ENCODE measurements around the gene REEP5.

REEP5 gene

DNA sequence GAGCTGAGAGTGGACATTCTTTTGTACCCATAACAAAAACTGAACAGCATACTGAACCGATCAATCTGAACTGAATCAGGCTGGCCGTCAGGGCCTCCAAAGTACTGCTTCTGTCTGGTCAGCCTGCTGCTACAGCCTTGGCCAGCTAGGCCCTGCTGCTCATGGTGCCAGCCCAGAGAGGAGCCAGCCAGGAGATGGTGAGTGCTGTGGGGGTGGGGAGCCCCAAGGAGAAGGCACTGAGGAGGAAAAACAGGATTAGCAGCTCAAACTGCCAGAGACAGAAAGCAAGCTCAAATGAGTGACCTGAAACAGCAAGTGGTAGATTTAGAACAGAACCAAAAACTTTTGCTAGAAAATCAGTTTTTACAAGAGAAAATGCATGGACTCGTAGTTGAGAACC is 37.0 kb downstream of the REEP5 start:
- DNase-seq, result no peak
- no peaks in the 10 kb centered on the region for H3K27me3 ChIP-seq
- H3K4me1 ChIP-seq, result no peaks in the 10 kb centered on the region; the same call in 1 of the 2 replicates
- no peak overlapping the region for H3K4me3 ChIP-seq (ENCODE audit: low read depth, low read length)
- no peaks in the 10 kb centered on the region for H3K9me3 ChIP-seq
- TF ChIP-seq, protein P1, sequence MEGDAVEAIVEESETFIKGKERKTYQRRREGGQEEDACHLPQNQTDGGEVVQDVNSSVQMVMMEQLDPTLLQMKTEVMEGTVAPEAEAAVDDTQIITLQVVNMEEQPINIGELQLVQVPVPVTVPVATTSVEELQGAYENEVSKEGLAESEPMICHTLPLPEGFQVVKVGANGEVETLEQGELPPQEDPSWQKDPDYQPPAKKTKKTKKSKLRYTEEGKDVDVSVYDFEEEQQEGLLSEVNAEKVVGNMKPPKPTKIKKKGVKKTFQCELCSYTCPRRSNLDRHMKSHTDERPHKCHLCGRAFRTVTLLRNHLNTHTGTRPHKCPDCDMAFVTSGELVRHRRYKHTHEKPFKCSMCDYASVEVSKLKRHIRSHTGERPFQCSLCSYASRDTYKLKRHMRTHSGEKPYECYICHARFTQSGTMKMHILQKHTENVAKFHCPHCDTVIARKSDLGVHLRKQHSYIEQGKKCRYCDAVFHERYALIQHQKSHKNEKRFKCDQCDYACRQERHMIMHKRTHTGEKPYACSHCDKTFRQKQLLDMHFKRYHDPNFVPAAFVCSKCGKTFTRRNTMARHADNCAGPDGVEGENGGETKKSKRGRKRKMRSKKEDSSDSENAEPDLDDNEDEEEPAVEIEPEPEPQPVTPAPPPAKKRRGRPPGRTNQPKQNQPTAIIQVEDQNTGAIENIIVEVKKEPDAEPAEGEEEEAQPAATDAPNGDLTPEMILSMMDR (IDR thresholded peaks at IDR 0.05; ENCODE audit: low read depth, low read length), result no peak
- H3K36me3 ChIP-seq, result peaks cover 45% of the 10 kb centered on the region

DNA sequence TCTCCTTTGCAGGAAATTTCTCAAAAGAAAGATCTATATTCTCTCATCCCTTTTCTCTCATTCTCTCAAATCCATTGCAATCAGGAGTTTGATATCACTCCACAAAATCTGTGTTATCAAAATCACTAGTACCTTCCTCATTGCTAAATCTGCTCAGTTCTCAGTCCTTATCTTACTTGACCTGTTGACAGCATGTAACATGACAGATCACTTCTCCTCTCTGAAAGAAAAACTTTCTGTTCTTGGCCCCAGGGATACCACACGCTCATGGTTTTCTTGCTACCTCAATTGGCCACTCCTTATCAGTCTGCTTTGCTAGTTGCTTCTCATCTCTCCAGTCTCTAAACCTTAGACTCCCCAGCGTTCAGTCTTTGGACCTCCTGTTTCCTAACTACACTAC is 38.8 kb downstream of the REEP5 start:
- no peaks in the 10 kb centered on the region for H3K9me3 ChIP-seq
- H3K4me3 ChIP-seq (ENCODE audit: low read depth, low read length), result no peak overlapping the region
- no peak for DNase-seq
- no peaks in the 10 kb centered on the region for H3K27me3 ChIP-seq
- H3K4me1 ChIP-seq, result no peaks in the 10 kb centered on the region; the same call in none of the 2 replicates
- peaks cover 47% of the 10 kb centered on the region for H3K36me3 ChIP-seq
- TF ChIP-seq, protein P1 (IDR thresholded peaks at IDR 0.05; ENCODE audit: low read depth, low read length), result no peak

DNA sequence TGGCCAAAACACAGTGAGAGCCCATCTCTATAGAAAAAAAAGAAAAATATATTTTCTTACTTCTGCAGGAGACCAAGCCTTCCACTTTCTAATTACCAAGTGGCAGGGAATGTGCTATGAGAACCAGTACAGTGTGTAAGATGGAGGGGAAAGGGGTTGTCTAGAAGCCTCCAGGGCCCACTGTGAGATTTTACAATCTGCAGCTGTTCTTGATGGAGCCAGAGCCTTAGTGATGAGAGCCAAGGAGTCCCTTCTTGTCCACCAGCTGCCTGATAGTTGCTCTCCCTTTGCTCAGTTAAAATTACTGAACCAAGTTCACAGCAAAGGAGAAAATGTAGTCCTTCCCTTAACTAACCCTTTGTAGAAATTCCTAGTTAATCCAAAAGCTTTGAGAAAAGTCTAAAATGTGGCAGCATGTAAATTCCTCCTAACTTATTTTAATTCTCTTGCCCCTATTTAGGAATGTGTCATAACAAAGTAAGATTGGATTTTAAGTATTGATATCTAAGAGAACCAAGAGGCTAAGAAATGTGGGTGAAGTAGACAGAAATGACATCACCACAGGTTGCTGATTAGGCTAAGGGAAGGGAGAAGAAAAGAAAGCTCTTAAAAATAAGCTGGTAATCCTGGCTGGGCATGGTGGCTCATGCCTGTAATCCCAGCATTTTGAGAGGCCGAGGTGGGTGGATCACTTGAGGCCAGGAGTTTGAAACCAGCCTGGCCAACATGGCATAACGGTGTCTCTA is 41.6 kb downstream of the REEP5 start:
- Histone ChIP-seq H3K27me3 (no peaks in the 10 kb centered on the region), H3K4me3 (ENCODE audit: low read depth, low read length) (no peak overlapping the region), H3K9me3 (no peaks in the 10 kb centered on the region), H3K4me1 (no peaks in the 10 kb centered on the region; the same call in none of the 2 replicates), H3K36me3 (peaks cover 37% of the 10 kb centered on the region)
- DNase-seq, result no peak
- TF ChIP-seq, protein P1 (IDR thresholded peaks at IDR 0.05; ENCODE audit: low read depth, low read length), result no peak

DNA sequence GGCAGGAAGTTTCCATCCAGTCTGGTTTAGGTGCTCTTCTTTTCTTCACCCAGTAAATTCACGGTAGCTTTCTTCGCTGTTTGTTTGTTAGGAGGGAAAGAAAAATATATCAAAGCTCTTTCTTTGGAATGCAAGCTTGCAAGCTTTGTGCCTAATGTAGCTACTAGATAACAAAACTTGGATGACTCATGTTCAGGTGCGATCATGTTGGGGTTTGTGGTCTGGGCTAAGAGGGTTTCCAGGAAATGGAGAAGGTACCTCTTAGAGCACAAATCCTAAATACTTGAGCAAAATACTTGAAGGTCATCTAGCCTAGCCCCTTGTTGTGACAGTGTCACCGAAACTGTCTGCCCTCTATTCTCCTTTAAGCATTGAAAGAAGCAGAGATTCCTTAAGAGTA is 43.3 kb downstream of the REEP5 start:
- H3K36me3 ChIP-seq, result peaks cover 25% of the 10 kb centered on the region
- TF ChIP-seq, protein P1 (IDR thresholded peaks at IDR 0.05; ENCODE audit: low read depth, low read length), result no peak
- H3K27me3 ChIP-seq, result no peaks in the 10 kb centered on the region
- no peak for DNase-seq
- H3K4me3 ChIP-seq (ENCODE audit: low read depth, low read length), result no peak overlapping the region
- H3K4me1 ChIP-seq, result no peaks in the 10 kb centered on the region; the same call in none of the 2 replicates
- no peaks in the 10 kb centered on the region for H3K9me3 ChIP-seq

DNA sequence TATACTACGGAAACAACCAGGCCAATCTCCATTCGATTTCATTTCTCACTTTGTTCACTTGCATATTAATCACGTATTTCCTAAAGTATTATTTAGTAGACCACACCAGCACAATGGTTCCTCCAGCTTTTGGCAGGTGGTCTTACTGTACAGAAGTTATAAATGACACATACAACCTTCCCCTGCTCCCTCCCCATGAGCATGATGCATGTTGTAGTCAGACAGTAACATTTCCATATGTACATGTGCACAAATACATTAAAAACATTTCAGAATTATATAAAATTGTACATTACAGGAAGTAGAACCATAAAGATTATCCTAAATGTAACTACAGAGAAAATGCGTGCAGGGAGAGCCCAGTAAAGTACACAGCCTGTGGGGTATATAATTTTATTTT is 43.9 kb downstream of the REEP5 start:
- no peaks in the 10 kb centered on the region for H3K27me3 ChIP-seq
- H3K4me3 ChIP-seq (ENCODE audit: low read depth, low read length), result no peak overlapping the region
- no peaks in the 10 kb centered on the region for H3K9me3 ChIP-seq
- TF ChIP-seq, protein P1 (IDR thresholded peaks at IDR 0.05; ENCODE audit: low read depth, low read length), result no peak
- H3K36me3 ChIP-seq, result peaks cover 24% of the 10 kb centered on the region
- DNase-seq, result no peak
- H3K4me1 ChIP-seq, result no peaks in the 10 kb centered on the region; the same call in 1 of the 2 replicates

DNA sequence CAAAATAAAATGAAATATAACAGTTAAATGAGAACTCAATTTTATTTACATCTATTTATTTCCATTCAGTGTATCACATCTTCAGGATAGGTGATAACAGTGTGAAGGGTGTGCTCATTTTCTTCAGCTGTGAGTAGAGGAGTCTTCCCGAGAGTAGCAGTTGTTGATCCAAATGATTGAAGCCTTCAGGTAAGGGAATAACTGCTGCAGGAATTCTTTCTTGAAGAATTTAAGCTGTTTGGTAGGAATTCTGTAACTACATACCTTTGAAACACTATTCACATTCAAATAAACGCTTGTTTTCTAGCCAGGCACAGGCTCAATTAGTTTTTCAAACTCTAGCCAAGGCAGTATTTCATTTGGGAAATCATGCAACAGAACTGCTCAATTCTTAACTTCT is 45.7 kb downstream of the REEP5 start:
- DNase-seq, result no peak
- Histone ChIP-seq H3K36me3 (peaks cover 23% of the 10 kb centered on the region), H3K4me3 (ENCODE audit: low read depth, low read length) (no peak overlapping the region), H3K9me3 (no peaks in the 10 kb centered on the region), H3K27me3 (no peaks in the 10 kb centered on the region), H3K4me1 (no peaks in the 10 kb centered on the region; the same call in 1 of the 2 replicates)
- TF ChIP-seq, protein P1 (IDR thresholded peaks at IDR 0.05; ENCODE audit: low read depth, low read length), result no peak
